ENCODE measurements around the gene OTULIN.

The OTULIN gene

DNA sequence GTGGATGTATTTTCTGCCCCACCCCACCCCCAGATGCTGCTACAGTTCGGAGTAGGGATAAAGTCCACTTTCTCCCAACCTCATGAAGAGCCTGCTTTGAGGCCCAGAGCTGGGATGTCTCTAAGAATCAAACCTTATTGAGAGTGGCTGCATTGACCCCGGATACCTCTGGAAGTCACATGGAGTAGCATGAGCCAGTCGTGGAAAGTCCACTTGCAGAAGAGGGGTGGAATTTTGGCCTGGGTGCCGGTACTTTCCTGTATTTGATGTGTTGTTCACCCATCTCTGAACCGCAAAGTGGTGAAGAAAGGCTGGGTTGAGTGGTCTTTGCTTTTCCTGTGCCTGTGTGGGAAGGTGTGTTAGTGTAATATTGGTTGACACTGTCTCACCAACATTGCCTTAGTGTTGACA lies 3.7 kb downstream of the OTULIN start:
- DNase-seq: no peak

DNA sequence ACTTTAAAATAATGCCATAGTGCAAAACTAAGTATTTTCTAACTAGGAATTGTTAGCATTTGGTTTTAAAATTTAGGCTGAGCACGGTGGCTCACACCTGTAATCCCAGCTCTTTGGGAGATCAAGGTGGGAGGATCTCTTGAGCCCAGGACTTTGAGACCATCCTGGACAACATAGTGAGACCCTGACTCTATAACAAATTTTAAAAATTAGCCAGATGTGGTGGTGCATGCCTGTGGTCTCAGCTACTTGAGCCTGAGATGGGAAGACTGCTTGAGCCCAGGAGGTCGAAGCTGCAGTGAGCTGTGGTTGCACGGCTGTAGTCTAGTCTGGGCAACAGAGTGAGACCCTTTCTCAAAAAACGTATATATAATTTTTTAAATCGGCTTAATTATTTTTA lies 4.9 kb downstream of the OTULIN start:
- DNase-seq: no peak

DNA sequence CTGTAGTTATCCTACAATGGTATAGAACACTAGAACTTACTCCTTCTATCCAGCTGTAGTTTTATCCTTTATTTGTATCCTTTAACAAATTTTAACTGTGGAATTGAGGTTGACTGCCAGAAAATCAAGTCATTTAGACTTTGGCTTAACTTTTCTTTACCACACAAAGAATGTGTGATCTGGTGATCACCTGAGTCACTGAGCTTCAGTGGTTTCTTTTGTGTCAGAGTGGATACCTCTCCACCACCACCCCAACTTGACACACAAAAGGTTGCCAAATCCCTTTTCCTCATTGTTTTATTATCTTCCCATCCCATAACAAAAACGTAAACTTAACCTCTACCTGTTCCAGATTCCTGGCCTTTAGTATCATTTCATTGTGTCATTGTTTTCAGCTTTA lies 5.5 kb downstream of the OTULIN start:
- no peak for DNase-seq

DNA sequence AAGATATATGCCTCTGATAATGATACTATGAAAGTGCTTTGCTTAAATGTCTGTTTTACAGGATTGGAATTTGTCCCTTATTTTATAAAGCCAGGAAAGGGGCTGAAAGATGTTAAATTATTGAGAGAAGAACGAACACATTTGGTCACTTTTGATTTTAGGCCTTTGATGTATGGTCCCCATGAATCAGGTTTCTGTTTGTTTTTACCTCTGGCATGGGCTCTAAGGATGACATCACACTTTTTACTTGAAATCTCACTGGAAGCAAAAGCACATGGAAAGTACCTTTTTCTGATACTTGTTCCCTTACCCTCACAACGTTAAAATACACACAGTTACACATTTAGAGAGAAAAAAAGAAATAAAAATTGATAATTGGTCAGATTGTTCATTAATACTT lies 6.9 kb downstream of the OTULIN start:
- no peak for DNase-seq

DNA sequence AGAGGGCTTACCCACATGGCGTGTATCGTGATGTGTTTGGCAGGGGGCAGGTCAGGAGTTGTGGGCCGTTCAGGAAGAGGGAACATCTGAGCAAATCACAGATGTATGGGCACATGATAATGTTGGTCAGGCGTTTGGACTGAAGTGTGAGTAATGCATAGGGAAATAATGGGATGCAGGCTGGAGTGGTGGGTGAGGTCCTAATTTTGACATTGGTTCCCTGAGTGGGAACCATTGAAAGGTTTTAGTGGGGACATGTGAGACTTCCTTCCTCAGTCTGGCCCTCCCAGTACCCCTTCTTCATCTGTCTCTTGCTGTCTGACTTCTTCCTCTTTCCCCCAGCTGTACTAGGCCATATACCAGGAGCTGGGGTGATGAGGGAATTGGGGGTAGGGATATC lies 7.6 kb downstream of the OTULIN start:
- no peak for DNase-seq

DNA sequence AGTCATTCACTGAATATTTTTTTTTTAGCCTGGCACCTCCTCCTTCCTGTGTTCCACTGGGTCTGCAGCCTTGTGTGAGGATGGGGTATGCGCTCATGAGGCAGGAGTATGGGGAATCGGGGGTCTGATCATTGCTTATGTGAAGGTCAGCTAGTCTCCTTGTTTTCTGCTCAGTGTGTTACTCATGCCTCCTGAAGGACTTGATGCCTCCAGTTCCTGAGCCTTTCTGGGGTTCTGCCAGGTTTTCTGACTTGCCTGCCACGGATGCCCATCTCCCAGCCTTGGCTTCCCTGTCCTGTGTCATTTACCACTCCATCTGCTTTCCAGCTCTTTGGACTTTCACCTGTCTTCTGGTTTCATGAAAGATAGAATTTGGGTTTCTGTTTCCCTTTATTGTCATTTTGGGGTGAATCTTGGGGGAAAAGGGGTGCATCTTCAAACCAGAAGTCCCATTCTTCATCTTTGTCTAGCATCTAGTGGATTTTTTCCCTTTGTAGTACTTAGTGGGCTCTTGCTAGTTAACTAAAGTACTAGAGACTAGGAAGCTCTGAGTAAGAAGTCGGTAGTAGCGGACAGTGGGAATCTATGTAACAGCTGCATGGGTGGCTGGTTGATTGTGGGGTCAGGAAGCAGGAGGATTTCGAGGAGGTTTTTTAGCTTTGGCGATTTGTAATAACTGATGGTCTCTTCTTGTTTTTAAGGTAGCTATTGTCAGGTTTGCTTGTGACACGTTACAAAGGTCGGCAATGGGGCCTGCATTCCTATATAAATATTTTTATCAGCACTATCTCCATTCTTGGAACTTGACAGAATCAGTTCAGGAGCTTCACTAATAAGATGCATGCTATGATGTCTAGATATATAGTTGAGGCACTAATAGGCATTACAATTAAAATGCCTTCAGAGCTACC lies 8.2 kb downstream of the OTULIN start:
- DNase-seq: no peak

DNA sequence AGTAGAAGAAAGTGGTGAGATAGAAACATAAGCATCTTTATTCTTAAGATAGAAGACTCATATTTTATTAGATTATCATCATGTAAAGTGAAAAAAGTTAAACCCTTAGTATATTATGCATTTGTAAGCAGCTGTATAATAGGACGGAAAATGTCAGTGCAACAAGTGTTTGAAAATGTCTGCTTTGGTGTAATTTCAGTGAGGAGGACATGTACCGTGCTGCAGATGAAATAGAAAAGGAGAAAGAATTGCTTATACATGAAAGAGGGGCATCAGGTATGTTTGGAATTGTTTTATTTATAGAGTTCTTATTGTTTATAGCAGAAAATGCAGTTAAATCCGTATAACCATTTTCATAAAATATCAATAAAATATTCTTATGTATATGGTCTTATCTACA lies 8.9 kb downstream of the OTULIN start:
- no peak for DNase-seq

DNA sequence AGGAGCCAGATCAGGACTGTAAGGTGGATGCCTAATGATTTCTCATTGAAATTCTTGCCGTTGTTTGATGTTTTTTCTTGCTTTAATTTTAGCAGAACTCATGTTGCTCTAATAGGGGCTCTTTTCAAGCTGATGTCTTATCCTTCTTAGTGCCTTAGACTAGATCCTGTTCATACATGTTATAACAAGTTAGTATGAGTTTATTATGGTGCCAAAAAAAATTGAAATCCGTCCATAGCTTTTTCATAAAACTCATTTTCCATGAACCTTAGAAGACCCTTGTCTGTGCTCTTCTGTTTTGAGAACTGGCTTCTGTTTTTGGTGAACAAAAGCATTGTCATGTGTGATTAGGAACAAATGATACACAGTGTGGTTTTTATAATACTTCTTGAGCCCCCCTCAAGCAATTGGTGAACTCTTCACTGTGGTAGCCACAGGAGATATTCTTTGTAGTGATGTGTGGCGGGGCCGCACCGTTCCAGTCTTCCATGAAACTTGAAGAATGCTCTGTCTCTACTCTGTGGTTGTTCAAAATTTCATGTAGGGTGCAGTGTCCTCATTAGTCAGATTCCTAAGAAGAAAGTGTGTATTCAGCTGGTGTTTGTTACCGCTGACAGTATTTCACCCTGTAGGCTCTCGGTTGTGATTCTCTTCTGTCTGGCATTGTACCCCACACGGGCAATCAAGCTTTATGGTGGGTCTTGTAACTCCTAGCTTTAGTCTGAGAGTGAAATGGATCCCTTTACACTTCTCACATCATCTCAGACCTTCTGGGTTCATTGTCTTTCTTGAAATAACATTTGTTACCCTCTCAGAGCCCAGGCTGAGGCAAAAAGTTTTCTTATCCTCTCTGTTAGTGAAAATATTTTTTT lies 10.7 kb downstream of the OTULIN start:
- no peak for DNase-seq

DNA sequence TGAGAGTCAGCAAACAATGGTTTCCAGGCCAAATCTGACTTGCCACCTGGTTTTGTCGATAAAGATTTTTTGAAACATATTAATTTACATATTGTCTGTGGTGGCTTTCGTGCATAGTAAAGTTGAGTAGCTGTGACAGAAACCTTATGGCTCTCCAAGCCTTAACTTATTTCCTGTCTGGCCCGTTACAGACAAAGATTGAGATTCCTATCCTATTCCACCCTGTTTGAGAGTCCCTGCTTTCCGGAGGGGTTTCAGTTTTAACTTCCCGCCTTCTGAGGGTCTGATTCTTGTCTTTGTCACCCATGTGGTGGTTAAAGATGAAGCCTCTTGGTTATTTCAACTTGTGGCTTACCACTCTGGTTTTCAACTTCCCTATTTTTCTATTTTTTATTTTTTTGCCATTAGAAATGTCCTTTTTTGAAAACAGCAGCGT lies 11.4 kb downstream of the OTULIN start:
- no peak for DNase-seq

DNA sequence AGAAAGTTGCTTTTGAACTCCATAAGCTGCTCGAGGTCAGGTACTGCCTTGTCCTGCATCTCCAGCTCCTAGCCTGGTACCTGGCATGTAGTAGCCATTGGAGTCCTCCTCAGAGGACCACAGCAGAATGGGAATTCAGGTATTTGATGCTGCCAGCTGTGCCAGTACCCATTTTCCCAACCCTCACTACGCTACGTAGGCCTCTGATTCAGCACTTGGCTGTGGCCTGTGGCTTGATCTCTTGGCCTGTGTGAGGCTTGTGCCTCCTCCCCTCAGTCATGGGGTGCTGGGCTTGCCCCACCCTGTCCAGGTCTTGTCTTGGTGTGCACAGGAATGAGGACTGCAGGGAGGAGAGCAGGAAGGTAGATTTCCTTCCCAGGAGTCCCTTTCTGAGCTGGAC lies 11.8 kb downstream of the OTULIN start:
- DNase-seq: no peak

DNA sequence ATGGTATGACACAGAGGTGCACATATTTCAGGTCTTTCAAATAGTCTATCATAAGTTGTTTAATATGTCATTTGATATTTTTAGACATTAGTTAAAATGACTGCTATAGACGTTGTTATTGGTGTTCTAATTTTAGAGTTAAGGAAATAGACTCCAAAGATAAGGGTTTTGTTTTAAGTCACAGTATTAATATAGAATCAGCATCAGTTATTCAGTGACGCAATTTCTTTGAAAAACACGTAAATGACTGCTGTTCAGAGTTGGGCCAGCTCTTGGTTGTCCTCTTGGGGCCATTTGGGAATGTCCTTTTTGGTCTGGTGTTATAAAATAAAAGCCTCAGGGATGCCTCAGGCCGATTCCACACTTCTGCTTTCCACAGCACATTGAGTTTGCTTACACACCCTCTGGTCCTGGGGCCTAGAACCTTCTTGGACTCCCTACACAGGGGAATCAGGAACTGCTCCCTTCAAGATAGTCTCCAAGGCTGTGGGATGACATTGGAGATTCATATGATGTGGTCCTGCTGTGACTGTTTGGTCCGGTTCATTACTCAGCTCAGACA lies 14.3 kb downstream of the OTULIN start:
- no peak for DNase-seq

DNA sequence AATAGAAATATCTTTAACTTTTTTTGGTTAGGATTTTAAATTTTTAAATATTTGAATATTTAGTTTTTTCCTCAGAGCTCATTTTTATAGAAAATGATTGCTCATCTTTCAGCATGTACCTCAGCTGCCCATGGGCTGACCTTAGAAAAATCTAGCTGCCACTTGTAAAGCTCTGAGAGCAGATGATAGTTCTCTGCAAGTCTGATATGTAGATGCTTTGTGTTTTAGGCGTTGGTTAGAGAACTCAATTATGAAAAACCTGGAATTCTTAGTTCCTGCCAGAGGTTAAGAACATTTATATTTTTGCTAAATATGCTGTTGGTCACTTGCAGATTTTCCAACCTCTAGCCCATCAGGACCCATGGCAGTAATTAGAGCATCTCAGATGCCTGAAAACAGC lies 15.1 kb downstream of the OTULIN start:
- no peak for DNase-seq

DNA sequence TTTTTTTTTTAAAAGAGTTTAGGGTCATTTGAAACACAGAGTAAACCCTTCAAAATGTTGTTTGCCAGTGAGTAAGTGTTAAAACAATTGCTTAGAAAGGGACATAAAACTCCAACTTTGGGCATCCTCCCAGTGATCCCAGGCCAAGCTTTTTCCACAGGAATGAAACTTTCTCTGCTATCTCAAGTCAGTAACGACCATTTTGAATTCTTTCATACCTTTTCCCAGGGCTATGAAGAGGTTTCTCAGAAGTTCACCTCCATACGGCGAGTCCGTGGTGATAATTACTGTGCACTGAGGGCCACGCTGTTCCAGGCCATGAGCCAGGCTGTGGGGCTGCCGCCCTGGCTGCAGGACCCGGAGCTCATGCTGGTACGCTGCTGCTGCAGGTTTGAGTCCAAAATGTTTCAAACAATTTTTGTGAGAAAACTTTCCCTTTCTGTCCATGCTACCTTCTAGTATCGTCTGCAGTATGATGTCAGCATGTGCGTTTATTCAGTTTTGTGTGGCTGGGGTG lies 16.8 kb downstream of the OTULIN start:
- DNase-seq: peak in 4 of 56 donors; percentile 10 to 13 (median 11)

DNA sequence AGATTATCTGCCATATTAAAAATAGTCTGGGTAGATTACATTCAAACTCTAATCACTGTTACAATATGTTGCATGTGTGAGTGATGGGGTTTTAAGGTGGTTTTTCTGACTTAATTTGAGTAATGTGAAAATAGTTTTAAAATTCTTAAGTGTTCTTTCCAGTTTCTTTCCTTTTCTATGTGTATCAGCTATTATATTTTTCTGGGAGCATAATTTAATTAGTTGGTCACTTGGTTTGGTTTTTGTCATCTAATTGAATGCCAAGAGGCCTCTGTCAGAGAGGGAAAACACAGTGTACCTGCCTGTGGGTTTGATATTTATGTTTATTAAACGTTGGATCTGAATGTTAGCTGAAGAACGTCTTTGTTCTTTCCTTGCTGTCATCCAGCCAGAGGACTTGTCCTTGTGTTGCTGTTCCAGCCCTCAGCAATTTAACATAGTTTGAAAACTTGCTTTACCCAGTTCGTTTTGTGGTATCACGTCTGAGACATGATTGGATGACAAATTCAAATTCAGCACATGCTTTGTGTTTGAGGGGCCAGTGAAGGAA lies 19.5 kb downstream of the OTULIN start:
- no peak for DNase-seq

DNA sequence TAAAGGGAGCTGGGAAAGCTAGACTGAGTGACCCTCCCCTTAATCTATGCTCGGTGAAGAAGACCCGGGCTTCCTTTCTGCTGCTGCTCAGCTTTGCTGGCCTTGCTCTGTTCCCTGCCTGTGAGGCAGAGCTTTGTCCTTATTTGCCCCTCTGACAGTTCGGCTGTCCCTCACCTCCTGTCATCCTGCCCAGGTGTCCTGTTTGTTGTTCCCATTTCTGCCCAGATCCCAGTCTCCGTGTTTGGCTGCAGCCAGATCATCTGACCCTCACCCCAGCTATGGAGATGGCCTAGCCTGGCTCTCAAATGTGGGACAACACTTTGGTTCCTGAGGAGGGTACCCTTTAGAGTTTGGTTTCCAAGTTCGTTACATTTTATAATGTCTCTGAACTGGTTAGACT lies 20.2 kb downstream of the OTULIN start:
- no peak for DNase-seq

DNA sequence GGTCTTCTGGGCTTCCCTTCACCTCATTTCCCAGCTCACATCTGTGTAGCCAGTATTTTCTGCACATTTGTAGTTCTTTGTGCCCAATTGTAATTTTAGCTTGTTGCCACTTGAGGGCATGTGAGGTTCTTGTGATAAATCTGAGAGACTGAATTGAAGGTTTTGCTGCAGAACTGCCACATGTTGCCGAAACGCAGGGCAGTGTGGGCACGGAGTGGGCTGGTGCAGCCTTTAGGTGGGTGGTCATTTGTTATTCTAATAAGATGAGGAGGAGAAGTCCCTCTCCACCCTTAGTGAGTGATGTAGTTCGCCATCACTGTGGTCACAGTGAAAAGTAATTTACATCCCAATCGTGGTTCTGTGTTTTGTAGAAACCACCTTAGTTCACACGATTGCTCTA lies 21.2 kb downstream of the OTULIN start:
- DNase-seq: peak in 29 of 56 donors; percentile 18 to 59 (median 31)

DNA sequence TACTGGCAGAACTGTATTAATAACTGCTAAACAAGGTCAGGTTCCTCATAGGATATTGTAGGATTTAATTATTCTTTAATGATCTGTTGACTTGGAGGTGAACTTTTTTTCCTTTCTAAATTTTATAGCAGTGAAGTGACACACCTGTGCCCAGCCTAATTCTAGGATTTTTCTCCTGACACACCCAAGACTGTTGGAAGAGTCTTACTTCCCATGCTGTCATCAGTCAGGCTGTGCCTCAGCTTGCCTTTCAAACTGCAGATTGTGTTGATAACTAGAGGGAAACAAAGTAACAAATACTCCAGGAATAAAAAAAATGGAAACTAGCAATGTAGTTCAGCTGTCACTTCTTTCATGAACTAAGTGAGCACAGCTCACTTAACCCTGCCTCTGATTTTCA lies 22.0 kb downstream of the OTULIN start:
- DNase-seq: no peak

DNA sequence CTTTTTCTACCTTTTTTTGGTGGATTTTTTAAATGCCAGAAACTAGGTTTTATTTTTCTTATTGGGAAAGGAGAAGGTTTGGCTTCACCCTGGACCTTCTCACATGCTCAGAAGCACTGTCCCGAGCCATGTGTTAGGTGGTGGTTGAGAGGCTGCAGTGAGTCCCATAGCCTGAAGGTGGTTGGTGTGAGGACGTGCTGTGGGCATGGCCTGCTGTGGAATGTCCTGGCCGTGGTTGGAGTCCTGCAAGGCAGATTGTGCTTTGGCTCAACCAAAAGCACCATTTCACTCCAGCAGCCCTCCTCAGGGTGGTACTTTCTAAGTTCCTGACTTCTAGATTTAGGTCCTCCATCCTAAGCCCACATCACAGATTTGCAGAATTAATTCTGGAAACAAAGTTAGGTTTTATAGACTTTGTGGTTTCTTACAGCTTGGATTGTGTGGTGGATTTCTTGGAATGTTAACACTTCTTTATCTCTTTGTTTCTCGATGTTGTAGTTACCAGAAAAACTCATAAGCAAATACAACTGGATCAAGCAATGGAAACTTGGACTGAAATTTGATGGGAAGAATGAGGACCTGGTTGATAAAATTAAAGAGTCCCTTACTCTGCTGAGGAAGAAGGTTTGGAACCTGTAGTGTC lies 22.6 kb downstream of the OTULIN start:
- no peak for DNase-seq

DNA sequence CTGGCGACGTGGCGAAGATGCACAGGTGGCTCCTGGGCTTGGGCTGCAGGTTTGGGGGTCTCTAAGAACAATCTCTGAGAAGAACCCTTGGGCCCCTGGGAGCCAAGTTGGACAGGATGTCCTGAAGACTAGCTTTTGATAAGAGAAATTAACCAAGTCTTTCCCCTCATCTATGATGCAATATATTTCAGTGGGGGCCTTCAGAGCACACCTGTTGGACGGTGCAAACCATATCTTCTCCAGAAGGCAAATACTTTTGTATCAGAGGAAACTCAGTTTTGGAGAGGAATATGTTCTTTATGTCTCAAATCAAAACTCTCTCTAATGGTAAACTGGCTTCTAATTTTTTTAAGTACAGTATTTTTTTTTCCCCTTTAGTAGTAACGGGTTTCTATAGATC lies 28.6 kb downstream of the OTULIN start:
- no peak for DNase-seq

DNA sequence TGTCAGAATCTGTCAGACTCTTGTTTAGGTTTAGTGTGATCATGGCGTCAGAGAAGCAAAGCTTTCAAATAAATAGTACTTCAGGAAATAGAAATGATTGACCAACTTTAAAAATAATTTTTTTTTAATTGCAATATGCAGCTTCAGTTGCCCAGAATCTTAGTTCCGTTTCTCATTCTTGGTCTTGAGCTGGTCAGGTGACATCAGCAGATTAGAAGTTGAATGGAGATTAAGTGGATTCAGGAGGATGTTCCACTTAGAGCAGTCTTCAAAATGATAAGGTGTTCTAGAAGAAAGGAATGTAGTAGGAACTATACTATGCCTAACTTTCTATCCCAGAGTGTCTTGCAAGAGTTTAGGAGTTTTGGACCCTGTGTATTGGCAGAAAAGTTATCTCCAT lies 30.6 kb downstream of the OTULIN start:
- no peak for DNase-seq

DNA sequence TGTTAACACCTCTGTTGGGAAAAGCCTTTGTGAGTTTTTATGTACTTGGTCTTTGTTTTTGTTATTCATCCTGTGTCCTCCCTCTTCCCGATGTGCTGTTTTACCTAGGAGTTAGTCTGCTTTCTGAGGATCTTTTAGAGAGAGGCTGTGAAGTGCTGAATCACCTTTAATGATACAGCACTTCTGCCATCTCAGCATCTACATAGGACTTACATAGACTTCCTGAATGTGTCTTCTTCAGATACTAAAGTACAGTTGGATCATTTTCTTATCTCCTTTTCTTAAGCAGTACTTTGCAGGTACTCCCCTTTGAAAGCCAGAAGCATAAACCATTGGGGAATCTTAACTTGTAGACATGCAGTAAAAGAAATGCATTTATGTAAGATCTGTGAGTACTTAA lies 31.5 kb downstream of the OTULIN start:
- no peak for DNase-seq

All from nucleus accumbens (tissue), 56 donors.